Measurements from ENCODE around the gene TMEM52B. TPM values are rescaled to one million over a fixed set of nuclear protein-coding genes. Genes with fewer than 3 reads are reported as not detected.

The TMEM52B gene
- total RNA-seq, 1 experiment from 2014 or later = not detected

DNA sequence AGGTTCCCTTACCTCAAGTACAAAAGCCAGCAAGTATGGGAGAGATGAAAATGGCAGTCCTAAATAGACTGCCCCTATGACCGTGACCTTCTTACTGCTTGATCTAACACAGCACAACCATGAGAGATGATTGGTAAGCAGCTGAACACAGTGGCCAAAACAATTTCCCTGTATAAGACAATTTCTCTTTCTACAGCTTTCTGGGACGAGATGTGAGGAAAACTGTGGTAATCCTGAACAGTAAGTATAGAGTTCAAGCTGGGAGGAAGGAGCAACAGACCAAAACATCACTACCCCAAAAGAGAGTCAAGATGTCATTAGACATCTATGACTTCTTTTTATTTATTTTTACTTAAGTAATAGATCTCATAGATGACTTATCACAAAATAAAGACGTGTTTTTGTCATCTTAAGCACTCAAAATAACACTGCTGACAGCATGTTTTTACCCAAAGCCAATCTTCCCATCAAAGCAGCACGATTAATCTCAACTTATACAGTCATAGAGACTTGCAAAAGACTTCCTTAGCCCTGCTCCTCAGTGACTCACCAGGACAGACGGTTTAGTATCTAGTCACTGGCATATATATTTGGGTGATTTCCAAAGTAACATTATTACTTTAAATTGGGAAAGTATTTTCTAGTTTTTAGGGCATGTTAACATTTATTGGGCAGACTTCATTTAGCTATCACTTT lies 3.7 kb downstream of the TMEM52B start:
- TF ChIP-seq, protein P1, sequence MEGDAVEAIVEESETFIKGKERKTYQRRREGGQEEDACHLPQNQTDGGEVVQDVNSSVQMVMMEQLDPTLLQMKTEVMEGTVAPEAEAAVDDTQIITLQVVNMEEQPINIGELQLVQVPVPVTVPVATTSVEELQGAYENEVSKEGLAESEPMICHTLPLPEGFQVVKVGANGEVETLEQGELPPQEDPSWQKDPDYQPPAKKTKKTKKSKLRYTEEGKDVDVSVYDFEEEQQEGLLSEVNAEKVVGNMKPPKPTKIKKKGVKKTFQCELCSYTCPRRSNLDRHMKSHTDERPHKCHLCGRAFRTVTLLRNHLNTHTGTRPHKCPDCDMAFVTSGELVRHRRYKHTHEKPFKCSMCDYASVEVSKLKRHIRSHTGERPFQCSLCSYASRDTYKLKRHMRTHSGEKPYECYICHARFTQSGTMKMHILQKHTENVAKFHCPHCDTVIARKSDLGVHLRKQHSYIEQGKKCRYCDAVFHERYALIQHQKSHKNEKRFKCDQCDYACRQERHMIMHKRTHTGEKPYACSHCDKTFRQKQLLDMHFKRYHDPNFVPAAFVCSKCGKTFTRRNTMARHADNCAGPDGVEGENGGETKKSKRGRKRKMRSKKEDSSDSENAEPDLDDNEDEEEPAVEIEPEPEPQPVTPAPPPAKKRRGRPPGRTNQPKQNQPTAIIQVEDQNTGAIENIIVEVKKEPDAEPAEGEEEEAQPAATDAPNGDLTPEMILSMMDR (IDR thresholded peaks at IDR 0.05) = no peak
- TF ChIP-seq TCF7L2 (IDR thresholded peaks at IDR 0.05; ENCODE audit: low read depth, low read length) (no peak), POLR2AphosphoS5 (IDR thresholded peaks at IDR 0.05; ENCODE audit: low read depth, low read length) (no peak), SIN3A (IDR thresholded peaks at IDR 0.05; ENCODE audit: borderline replicate concordance, insufficient read depth, low read depth, low read length) (no peak)
- TF ChIP-seq, protein P2, sequence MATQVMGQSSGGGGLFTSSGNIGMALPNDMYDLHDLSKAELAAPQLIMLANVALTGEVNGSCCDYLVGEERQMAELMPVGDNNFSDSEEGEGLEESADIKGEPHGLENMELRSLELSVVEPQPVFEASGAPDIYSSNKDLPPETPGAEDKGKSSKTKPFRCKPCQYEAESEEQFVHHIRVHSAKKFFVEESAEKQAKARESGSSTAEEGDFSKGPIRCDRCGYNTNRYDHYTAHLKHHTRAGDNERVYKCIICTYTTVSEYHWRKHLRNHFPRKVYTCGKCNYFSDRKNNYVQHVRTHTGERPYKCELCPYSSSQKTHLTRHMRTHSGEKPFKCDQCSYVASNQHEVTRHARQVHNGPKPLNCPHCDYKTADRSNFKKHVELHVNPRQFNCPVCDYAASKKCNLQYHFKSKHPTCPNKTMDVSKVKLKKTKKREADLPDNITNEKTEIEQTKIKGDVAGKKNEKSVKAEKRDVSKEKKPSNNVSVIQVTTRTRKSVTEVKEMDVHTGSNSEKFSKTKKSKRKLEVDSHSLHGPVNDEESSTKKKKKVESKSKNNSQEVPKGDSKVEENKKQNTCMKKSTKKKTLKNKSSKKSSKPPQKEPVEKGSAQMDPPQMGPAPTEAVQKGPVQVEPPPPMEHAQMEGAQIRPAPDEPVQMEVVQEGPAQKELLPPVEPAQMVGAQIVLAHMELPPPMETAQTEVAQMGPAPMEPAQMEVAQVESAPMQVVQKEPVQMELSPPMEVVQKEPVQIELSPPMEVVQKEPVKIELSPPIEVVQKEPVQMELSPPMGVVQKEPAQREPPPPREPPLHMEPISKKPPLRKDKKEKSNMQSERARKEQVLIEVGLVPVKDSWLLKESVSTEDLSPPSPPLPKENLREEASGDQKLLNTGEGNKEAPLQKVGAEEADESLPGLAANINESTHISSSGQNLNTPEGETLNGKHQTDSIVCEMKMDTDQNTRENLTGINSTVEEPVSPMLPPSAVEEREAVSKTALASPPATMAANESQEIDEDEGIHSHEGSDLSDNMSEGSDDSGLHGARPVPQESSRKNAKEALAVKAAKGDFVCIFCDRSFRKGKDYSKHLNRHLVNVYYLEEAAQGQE (IDR thresholded peaks at IDR 0.05; ENCODE audit: insufficient read depth in 1 of 2, low read depth in 2 of 2, low read length in 1 of 2) = no peak
- intact Hi-C loops (cut with micrococcal nuclease; ENCODE audit: unreplicated experiment) (no loop called here), in situ Hi-C loops (cut with HindIII; ENCODE audit: low pct_unique_long_range_greater_than_20kb, low sequenced_read_pairs) (no loop called here)
- no peaks in the 10 kb centered on the region for H3K27me3 ChIP-seq (ENCODE audit: control insufficient read depth, insufficient read depth, low read length)
- ChIA-PET CTCF (no interaction called here), POLR2A (interaction anchor here (0.7 kb wide), 1 partner anchor 210 kb away, joined by 9 read pairs; no protein-coding TSS in a partner anchor)
- H3K9me3 ChIP-seq (ENCODE audit: control insufficient read depth, insufficient read depth, low read depth, low read length) = no peaks in the 10 kb centered on the region
- H3K27ac ChIP-seq (ENCODE audit: low read length) = no peak overlapping the region; the same call in 1 of the 2 replicates
- peaks cover 3% of the 10 kb centered on the region for H3K4me1 ChIP-seq (ENCODE audit: control insufficient read depth, insufficient read depth, low read length)
- no peaks in the 10 kb centered on the region for H3K36me3 ChIP-seq (ENCODE audit: control insufficient read depth, insufficient read depth, low read length)
- ATAC-seq (no peak), DNase-seq (ENCODE audit: low read depth, low spot score) (no peak)
- no peak overlapping the region for H3K4me3 ChIP-seq (ENCODE audit: low read depth in 2 of 2, low read length in 2 of 2)
- BruUV-seq (replicated peaks) = no TSS peak

DNA sequence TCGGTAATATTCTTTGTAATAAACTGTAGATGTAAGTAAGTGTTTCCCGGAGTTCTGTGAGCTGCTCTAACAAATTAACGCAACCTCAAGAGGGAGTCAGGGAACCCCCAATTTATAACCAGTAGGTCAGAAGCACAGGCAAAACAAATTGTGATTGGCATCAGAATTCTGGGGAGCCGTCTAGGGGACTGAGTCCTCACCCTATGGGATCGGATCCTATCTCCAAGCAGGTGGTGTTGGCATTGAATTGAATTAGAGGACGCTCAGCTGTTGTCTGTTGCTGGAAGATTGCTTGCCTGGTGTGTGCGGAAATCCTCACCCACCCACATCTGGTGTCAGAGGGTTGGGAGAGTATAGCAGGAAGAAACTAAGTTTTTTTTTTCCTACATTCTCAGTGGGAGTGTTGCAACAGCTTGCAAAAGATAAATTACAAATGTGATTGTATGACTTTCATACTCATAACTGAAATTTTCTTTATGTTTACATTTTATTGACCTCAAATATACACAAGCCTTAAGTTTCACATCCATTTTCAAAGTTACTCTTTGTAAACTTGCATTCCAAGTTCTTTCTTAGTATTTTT lies 5.5 kb downstream of the TMEM52B start:
- peaks cover 3% of the 10 kb centered on the region for H3K4me1 ChIP-seq (ENCODE audit: control insufficient read depth, insufficient read depth, low read length)
- no peaks in the 10 kb centered on the region for H3K9me3 ChIP-seq (ENCODE audit: control insufficient read depth, insufficient read depth, low read depth, low read length)
- in situ Hi-C loops (cut with HindIII; ENCODE audit: low pct_unique_long_range_greater_than_20kb, low sequenced_read_pairs) = no loop called here
- TF ChIP-seq, protein P2 (IDR thresholded peaks at IDR 0.05; ENCODE audit: insufficient read depth in 1 of 2, low read depth in 2 of 2, low read length in 1 of 2) = no peak
- TF ChIP-seq, protein P1 (IDR thresholded peaks at IDR 0.05) = no peak
- TF ChIP-seq SIN3A (IDR thresholded peaks at IDR 0.05; ENCODE audit: borderline replicate concordance, insufficient read depth, low read depth, low read length) (no peak), POLR2AphosphoS5 (IDR thresholded peaks at IDR 0.05; ENCODE audit: low read depth, low read length) (no peak), TCF7L2 (IDR thresholded peaks at IDR 0.05; ENCODE audit: low read depth, low read length) (no peak)
- ChIA-PET POLR2A (interaction anchor here (0.6 kb wide), 1 partner anchor 11 kb away, joined by 10 read pairs; no protein-coding TSS in a partner anchor), CTCF (no interaction called here)
- BruUV-seq (replicated peaks) = no TSS peak
- H3K4me3 ChIP-seq (ENCODE audit: low read depth in 2 of 2, low read length in 2 of 2) = no peak overlapping the region
- intact Hi-C loops (cut with micrococcal nuclease; ENCODE audit: unreplicated experiment) = no loop called here
- no peaks in the 10 kb centered on the region for H3K36me3 ChIP-seq (ENCODE audit: control insufficient read depth, insufficient read depth, low read length)
- no peaks in the 10 kb centered on the region for H3K27me3 ChIP-seq (ENCODE audit: control insufficient read depth, insufficient read depth, low read length)
- ATAC-seq = no peak
- no peak overlapping the region for H3K27ac ChIP-seq (ENCODE audit: low read length)
- DNase-seq (ENCODE audit: low read depth, low spot score) = no peak
